Muscle layer of colon (tissue), 2 donors: ENCODE measurements around the gene FILIP1L.

Source experiments
- H3K27ac ChIP-seq: one replicate; pipeline ENCODE4 v1.7.0; 2013; ENCODE audit warnings: low read depth, mild to moderate bottlenecking, low read length, moderate library complexity
- H3K27me3 ChIP-seq, 2 donors: one replicate each; pipeline ENCODE4 v1.7.0; 2013; ENCODE audit warnings: low read length in 2 of 2, mild to moderate bottlenecking in 2 of 2; ENCODE audit not compliant: insufficient read depth in 2 of 2, control insufficient read depth in 1 of 2
- H3K36me3 ChIP-seq: one replicate; pipeline ENCODE4 v1.7.0; 2013; ENCODE audit warnings: mild to moderate bottlenecking, low read length; ENCODE audit not compliant: insufficient read depth
- H3K4me1 ChIP-seq: one replicate; pipeline ENCODE4 v1.7.0; 2013; ENCODE audit warnings: mild to moderate bottlenecking, low read length; ENCODE audit not compliant: insufficient read depth
- H3K4me3 ChIP-seq, 2 donors: one replicate each; pipeline ENCODE4 v1.7.0; 2013; ENCODE audit warnings: low read length in 2 of 2, low read depth in 1 of 2, mild to moderate bottlenecking in 1 of 2, moderate library complexity in 1 of 2
- H3K9ac ChIP-seq: one replicate; pipeline ENCODE4 v1.7.0; 2013; ENCODE audit warnings: low read length
- H3K9me3 ChIP-seq: one replicate; pipeline ENCODE4 v1.7.0; 2013; ENCODE audit warnings: mild to moderate bottlenecking, low read length
- donor health status: abdominal sarcoma.
- donor health status: Adenocarcinoma of cecum.

The FILIP1L gene

GRCh38 chr3:100124201-100124761 lies 10.0 kb upstream of the FILIP1L start:
- Histone ChIP-seq H3K4me1 (peaks cover 8% of the 10 kb centered on the region), H3K9ac (no peak overlapping the region), H3K27ac (no peak overlapping the region), H3K9me3 (no peaks in the 10 kb centered on the region), H3K36me3 (no peaks in the 10 kb centered on the region), H3K4me3 (no peak overlapping the region), H3K27me3 (no peaks in the 10 kb centered on the region)

- Histone ChIP-seq H3K36me3 (no peaks in the 10 kb centered on the region), H3K9ac (no peak overlapping the region), H3K27ac (no peak overlapping the region), H3K4me1 (peaks cover 8% of the 10 kb centered on the region), H3K27me3 (no peaks in the 10 kb centered on the region), H3K9me3 (no peaks in the 10 kb centered on the region), H3K4me3 (no peak overlapping the region)
These were observed 8.8 kb upstream of the FILIP1L start for GRCh38 chr3:100123112-100123511.

GRCh38 chr3:100122321-100122720 lies 8.0 kb upstream of the FILIP1L start:
- no peak overlapping the region for H3K4me3 ChIP-seq
- H3K36me3 ChIP-seq = no peaks in the 10 kb centered on the region
- H3K9me3 ChIP-seq = no peaks in the 10 kb centered on the region
- peaks cover 8% of the 10 kb centered on the region for H3K4me1 ChIP-seq
- H3K9ac ChIP-seq = no peak overlapping the region
- H3K27ac ChIP-seq = no peak overlapping the region
- H3K27me3 ChIP-seq = no peaks in the 10 kb centered on the region

GRCh38 chr3:100120693-100121092 lies 6.4 kb upstream of the FILIP1L start:
- Histone ChIP-seq H3K27me3 (no peaks in the 10 kb centered on the region), H3K27ac (no peak overlapping the region), H3K36me3 (no peaks in the 10 kb centered on the region), H3K4me3 (no peak overlapping the region), H3K9ac (no peak overlapping the region), H3K9me3 (no peaks in the 10 kb centered on the region), H3K4me1 (peaks cover 8% of the 10 kb centered on the region)

- Histone ChIP-seq H3K4me1 (peaks cover 9% of the 10 kb centered on the region), H3K9me3 (no peaks in the 10 kb centered on the region)
These were observed 5.7 kb upstream of the FILIP1L start for GRCh38 chr3:100120012-100120411.

GRCh38 chr3:100117093-100117492 lies 2.8 kb upstream of the FILIP1L start:
- Histone ChIP-seq H3K36me3 (no peaks in the 10 kb centered on the region), H3K4me1 (peaks cover 5% of the 10 kb centered on the region), H3K4me3 (no peak overlapping the region), H3K27ac (no peak overlapping the region), H3K9ac (no peak overlapping the region), H3K9me3 (no peaks in the 10 kb centered on the region), H3K27me3 (no peaks in the 10 kb centered on the region)

More at GRCh38 chr3:100120012-100120411, 5.7 kb upstream of the FILIP1L start:
- no peak overlapping the region for H3K9ac ChIP-seq
- no peak overlapping the region for H3K27ac ChIP-seq
- H3K36me3 ChIP-seq = no peaks in the 10 kb centered on the region
- no peak overlapping the region for H3K4me3 ChIP-seq
- no peaks in the 10 kb centered on the region for H3K27me3 ChIP-seq

- Histone ChIP-seq H3K4me3 (no peak overlapping the region), H3K27me3 (no peaks in the 10 kb centered on the region), H3K9ac (no peak overlapping the region), H3K9me3 (no peaks in the 10 kb centered on the region), H3K27ac (no peak overlapping the region), H3K36me3 (no peaks in the 10 kb centered on the region), H3K4me1 (peaks cover 6% of the 10 kb centered on the region)
These were observed 433 bp downstream of the FILIP1L start for GRCh38 chr3:100113723-100114412.

GRCh38 chr3:100111728-100112127 lies 2.6 kb downstream of the FILIP1L start:
- Histone ChIP-seq H3K36me3 (no peaks in the 10 kb centered on the region), H3K9me3 (no peaks in the 10 kb centered on the region), H3K4me1 (peaks cover 27% of the 10 kb centered on the region), H3K27me3 (no peaks in the 10 kb centered on the region), H3K27ac (no peak overlapping the region), H3K9ac (no peak overlapping the region), H3K4me3 (no peak overlapping the region)

GRCh38 chr3:100110162-100110561 lies 4.1 kb downstream of the FILIP1L start:
- Histone ChIP-seq H3K9ac (no peak overlapping the region), H3K27ac (no peak overlapping the region), H3K36me3 (no peaks in the 10 kb centered on the region), H3K4me3 (no peak overlapping the region), H3K4me1 (peaks cover 43% of the 10 kb centered on the region), H3K27me3 (no peaks in the 10 kb centered on the region), H3K9me3 (no peaks in the 10 kb centered on the region)

GRCh38 chr3:100108464-100109079 lies 5.7 kb downstream of the FILIP1L start:
- Histone ChIP-seq H3K27ac (peak overlapping the region; percentile 27), H3K9me3 (no peaks in the 10 kb centered on the region), H3K27me3 (no peaks in the 10 kb centered on the region), H3K36me3 (no peaks in the 10 kb centered on the region), H3K9ac (no peak overlapping the region), H3K4me1 (peaks cover 51% of the 10 kb centered on the region), H3K4me3 (no peak overlapping the region)

GRCh38 chr3:100107221-100107814 lies 7.0 kb downstream of the FILIP1L start:
- peaks cover 51% of the 10 kb centered on the region for H3K4me1 ChIP-seq

More at GRCh38 chr3:100107221-100107814, 7.0 kb downstream of the FILIP1L start:
- Histone ChIP-seq H3K27ac (no peak overlapping the region), H3K9me3 (no peaks in the 10 kb centered on the region), H3K4me3 (no peak overlapping the region), H3K27me3 (no peaks in the 10 kb centered on the region), H3K9ac (no peak overlapping the region), H3K36me3 (no peaks in the 10 kb centered on the region)
